Uterus (tissue), 4 donors: Measurements from ENCODE around the gene TSPAN5. TPM values are rescaled to one million over a fixed set of nuclear protein-coding genes. Genes with fewer than 3 reads are reported as not detected.

Experiments used
- DNase-seq, 2 donors: peaks; one replicate each; pipeline ENCODE4 v3.0.0-alpha.2; 2019 to 2020
- H3K27ac ChIP-seq, 2 donors: fragments of 200-600 bp; sonication (generic); 1 replicate in 1 of 2; 2 replicates in 1 of 2; pipeline ENCODE4 v1.5.1; 2016 to 2018
- H3K27me3 ChIP-seq, 2 donors: fragments of 200-600 bp; sonication (generic); one replicate each; pipeline ENCODE4 v1.5.1; 2018 to 2019; ENCODE audit warnings: control low read depth in 1 of 2
- H3K36me3 ChIP-seq, 2 donors: fragments of 200-600 bp; sonication (generic); one replicate each; pipeline ENCODE4 v1.5.1; 2019; ENCODE audit warnings: control low read depth in 1 of 2
- H3K4me1 ChIP-seq, 2 donors: fragments of 200-600 bp; sonication (generic); one replicate each; pipeline ENCODE4 v1.5.1; 2018 to 2019; ENCODE audit warnings: control low read depth in 1 of 2
- H3K4me3 ChIP-seq, 2 donors: fragments of 200-600 bp; sonication (generic); 1 replicate in 1 of 2; 2 replicates in 1 of 2; pipeline ENCODE4 v1.5.1; 2018 to 2019; ENCODE audit warnings: mild to moderate bottlenecking in 1 of 2
- H3K9me3 ChIP-seq, 2 donors: fragments of 200-600 bp; sonication (generic); one replicate each; pipeline ENCODE4 v1.5.1; 2019; ENCODE audit warnings: control low read depth in 1 of 2
- POLR2A ChIP-seq, 2 donors: fragments of 450-650 bp; IDR thresholded peaks; one replicate each; pipeline ENCODE4 v1.6.1; 2016; ENCODE audit warnings: antibody characterized with exemption in 2 of 2, mild to moderate bottlenecking in 1 of 2, moderate library complexity in 1 of 2
- intact Hi-C: fragments of 100-400 bp; cut with DNase I; formaldehyde crosslinking; loops from one replicate; pipeline ENCODE4 v1.15.1; 2023; ENCODE audit warnings: low total_unique reads
- total RNA-seq, 4 donors: library from RNA; depleted of rRNA in 3 of 4; stranded (reverse); fragments of >200 nt in 3 of 4; gene quantifications; one replicate each; pipeline versions ENCODE4 v1.1.0 to v1.2.4, GENCODE V29; 2014 to 2023
- TF ChIP-seq, protein P1 (sequence below), 4 experiments: fragments of 200-600 bp in 2 of 4; fragments of 450-650 bp in 2 of 4; sonication (generic) in 2 of 4; IDR thresholded peaks; one replicate each; pipeline ENCODE4 v1.5.1; 2016 to 2019; ENCODE audit warnings: antibody characterized with exemption in 4 of 4, mild to moderate bottlenecking in 2 of 4, moderate library complexity in 1 of 4
- donor health status: DM: yes; HTN: yes; CAD: no.

TSPAN5 gene
- total RNA-seq, 4 donors from 2014 or later: 15.9 to 45.3 (median 30.3) TPM

DNA sequence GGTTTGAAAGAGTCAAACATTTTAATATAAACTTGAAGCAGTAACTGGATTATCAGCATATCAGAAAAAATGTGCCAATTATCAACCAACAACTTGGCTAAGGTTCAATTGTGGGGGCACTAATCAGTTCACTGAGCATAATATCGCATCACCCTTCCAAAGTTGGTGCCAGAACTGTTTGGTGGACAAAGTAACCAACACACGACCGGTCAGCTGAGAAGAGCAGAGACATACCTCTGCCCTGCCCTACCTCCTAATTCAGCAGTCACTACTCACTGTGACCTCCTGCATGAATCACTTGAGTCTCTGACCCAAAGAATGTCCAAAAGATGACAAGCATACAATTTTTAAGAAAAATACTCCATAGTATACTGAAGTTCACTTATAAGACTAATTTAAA, 53.2 kb downstream of the TSPAN5 start:
- TF ChIP-seq POLR2A (IDR thresholded peaks at IDR 0.05): no peak
- TF ChIP-seq, protein P1, sequence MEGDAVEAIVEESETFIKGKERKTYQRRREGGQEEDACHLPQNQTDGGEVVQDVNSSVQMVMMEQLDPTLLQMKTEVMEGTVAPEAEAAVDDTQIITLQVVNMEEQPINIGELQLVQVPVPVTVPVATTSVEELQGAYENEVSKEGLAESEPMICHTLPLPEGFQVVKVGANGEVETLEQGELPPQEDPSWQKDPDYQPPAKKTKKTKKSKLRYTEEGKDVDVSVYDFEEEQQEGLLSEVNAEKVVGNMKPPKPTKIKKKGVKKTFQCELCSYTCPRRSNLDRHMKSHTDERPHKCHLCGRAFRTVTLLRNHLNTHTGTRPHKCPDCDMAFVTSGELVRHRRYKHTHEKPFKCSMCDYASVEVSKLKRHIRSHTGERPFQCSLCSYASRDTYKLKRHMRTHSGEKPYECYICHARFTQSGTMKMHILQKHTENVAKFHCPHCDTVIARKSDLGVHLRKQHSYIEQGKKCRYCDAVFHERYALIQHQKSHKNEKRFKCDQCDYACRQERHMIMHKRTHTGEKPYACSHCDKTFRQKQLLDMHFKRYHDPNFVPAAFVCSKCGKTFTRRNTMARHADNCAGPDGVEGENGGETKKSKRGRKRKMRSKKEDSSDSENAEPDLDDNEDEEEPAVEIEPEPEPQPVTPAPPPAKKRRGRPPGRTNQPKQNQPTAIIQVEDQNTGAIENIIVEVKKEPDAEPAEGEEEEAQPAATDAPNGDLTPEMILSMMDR (IDR thresholded peaks at IDR 0.05): no peak
- no peaks in the 10 kb centered on the region for H3K9me3 ChIP-seq
- no peaks in the 10 kb centered on the region for H3K4me1 ChIP-seq
- H3K36me3 ChIP-seq: no peaks in the 10 kb centered on the region
- no peak overlapping the region for H3K4me3 ChIP-seq
- DNase-seq: no peak
- H3K27ac ChIP-seq: no peak overlapping the region
- intact Hi-C loops: no loop called here
- H3K27me3 ChIP-seq: no peaks in the 10 kb centered on the region

DNA sequence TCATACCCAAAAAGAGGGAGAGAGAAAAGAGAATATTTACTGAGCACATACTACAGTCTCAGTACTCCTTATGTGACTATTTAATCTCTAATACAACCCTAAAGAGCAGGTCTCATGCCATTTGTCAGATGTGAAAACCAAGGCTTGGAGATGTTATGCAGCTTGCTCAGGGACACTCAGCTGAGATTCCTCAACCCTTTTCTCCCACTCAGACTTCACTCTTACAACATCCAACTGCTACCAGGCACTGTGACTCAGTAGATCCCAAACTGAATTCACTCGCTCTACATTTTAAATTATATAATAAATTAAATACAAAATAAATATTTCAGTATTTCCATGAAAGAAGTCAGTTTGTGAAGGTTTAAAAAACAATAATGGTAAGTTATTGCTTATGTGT, 53.7 kb downstream of the TSPAN5 start:
- Histone ChIP-seq H3K36me3 (no peaks in the 10 kb centered on the region), H3K27ac (no peak overlapping the region), H3K9me3 (no peaks in the 10 kb centered on the region), H3K4me3 (no peak overlapping the region), H3K4me1 (no peaks in the 10 kb centered on the region), H3K27me3 (no peaks in the 10 kb centered on the region)
- TF ChIP-seq, protein P1 (IDR thresholded peaks at IDR 0.05): no peak
- TF ChIP-seq POLR2A (IDR thresholded peaks at IDR 0.05): no peak
- DNase-seq: no peak
- intact Hi-C loops: no loop called here

DNA sequence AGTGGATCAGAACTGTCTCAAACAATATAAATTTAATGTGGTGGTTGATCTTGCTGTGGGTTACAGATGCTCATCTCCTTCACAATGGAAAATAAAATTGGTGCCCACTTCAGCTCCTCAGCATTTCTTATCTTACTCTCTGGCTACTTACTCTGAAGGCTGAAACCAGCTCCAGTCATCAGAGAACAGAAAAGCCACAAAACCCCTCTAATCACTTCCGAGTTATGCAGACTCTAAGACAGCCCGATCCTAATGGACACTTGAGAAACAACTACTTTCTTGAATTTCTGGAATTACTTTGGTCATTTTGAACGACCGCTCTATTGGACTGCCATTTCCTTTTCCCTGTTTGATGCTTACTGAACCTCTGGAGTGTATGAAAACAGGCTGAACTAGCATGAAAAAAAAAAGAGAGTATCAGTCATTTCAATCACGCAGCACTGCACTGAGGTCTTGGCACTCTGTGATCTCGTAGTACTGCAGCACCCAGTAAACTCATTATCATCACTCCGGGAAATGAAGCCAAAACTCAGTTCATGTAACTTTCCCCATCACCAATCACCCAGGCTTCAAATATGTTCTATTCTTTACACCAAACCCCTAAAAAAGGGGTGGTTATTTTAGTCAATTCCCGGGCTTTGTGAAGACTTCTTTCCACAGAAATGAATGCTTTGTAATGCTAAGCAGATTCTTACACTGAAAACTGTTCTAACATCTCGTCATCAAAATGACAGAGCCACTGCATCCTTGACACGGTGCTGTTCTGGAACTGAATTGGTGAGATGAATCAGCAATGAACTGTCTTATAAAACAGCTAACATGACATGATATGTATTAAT, 54.5 kb downstream of the TSPAN5 start:
- DNase-seq: no peak
- no peaks in the 10 kb centered on the region for H3K4me1 ChIP-seq
- H3K9me3 ChIP-seq: no peaks in the 10 kb centered on the region
- H3K27me3 ChIP-seq: no peaks in the 10 kb centered on the region
- H3K27ac ChIP-seq: no peak overlapping the region
- intact Hi-C loops: no loop called here
- no peaks in the 10 kb centered on the region for H3K36me3 ChIP-seq
- no peak overlapping the region for H3K4me3 ChIP-seq
- TF ChIP-seq, protein P1 (IDR thresholded peaks at IDR 0.05): no peak
- no peak for TF ChIP-seq POLR2A (IDR thresholded peaks at IDR 0.05)

DNA sequence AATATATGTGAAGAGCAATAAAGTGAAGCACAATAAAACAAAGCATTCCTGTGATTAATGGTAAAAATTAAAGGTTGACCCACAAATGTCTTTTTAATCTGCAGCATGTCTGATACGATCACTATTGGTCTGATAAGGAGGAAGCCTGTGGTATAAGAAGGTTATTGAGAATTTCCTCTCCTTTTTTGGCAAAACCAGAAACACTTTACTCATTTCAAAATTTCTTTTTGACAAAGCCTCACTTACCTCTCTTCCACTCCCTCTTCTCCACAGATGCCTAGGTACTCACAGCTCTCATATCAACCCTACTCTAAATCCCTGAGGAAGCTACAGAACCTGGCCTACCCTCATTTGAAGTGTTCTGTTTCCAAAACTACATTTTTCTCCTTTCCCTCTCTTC, 56.1 kb downstream of the TSPAN5 start:
- Histone ChIP-seq H3K9me3 (no peaks in the 10 kb centered on the region), H3K4me1 (no peaks in the 10 kb centered on the region), H3K36me3 (no peaks in the 10 kb centered on the region), H3K27me3 (no peaks in the 10 kb centered on the region), H3K4me3 (no peak overlapping the region), H3K27ac (no peak overlapping the region)
- TF ChIP-seq, protein P1 (IDR thresholded peaks at IDR 0.05): no peak
- TF ChIP-seq POLR2A (IDR thresholded peaks at IDR 0.05): no peak
- DNase-seq: no peak
- intact Hi-C loops: no loop called here

DNA sequence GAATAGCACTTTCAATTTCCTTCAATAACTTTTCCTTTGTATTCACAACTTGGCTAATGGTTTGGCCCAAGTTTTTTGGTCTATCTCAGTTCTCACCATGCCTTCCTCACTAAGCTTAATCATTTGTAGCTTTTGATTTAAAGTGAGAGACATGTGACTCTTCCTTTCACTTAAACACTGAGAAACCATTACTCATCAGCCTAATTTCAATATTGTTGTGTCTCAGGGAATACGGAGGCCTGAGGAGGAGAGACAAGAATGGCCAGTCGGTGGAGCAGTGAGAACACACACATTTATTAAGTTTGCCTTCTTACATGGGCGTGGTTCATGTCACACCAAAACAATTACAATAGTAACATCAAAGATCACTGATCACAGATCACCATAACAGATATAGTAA, 56.7 kb downstream of the TSPAN5 start:
- no peak overlapping the region for H3K4me3 ChIP-seq
- intact Hi-C loops: no loop called here
- no peak for DNase-seq
- H3K27ac ChIP-seq: no peak overlapping the region
- H3K4me1 ChIP-seq: no peaks in the 10 kb centered on the region
- TF ChIP-seq, protein P1 (IDR thresholded peaks at IDR 0.05): no peak
- no peak for TF ChIP-seq POLR2A (IDR thresholded peaks at IDR 0.05)
- no peaks in the 10 kb centered on the region for H3K27me3 ChIP-seq
- H3K36me3 ChIP-seq: no peaks in the 10 kb centered on the region
- H3K9me3 ChIP-seq: no peaks in the 10 kb centered on the region
